Measurements from ENCODE around the gene C1QTNF8.
"Not testable (repeated sequence)": the region's sequence is repeated elsewhere in the genome, so short reads cannot be mapped to it uniquely, and the experiment has no call there.

C1QTNF8 gene

DNA sequence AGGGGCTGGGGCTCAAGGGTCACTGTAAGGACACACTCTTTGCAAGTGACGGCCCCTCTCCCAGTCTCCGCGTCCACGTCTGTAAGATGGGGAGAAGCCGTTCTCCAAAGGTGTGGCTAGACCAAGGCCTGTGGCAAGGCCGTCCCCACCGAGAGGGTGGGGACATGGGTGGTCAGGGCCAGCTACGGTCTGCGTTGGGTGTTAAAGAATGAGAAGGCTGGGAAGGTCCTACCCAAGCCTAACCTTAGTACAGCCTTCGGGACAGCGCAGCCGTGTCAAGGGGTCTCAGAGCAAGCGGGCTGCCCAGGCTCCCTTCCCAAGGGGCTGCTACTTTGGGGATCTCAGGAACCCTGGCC lies 1.9 kb downstream of the C1QTNF8 start:
- Histone ChIP-seq H3K36me3 (ENCODE audit: control insufficient read depth, insufficient read depth, low read length) (no peaks in the 10 kb centered on the region), H3K4me3 (replicated peaks; ENCODE audit: low read depth, low read length) (no peak overlapping the region), H3K27me3 (replicated peaks; ENCODE audit: control insufficient read depth, insufficient read depth, low read length) (no peaks in the 10 kb centered on the region)
- TF ChIP-seq, protein P1, sequence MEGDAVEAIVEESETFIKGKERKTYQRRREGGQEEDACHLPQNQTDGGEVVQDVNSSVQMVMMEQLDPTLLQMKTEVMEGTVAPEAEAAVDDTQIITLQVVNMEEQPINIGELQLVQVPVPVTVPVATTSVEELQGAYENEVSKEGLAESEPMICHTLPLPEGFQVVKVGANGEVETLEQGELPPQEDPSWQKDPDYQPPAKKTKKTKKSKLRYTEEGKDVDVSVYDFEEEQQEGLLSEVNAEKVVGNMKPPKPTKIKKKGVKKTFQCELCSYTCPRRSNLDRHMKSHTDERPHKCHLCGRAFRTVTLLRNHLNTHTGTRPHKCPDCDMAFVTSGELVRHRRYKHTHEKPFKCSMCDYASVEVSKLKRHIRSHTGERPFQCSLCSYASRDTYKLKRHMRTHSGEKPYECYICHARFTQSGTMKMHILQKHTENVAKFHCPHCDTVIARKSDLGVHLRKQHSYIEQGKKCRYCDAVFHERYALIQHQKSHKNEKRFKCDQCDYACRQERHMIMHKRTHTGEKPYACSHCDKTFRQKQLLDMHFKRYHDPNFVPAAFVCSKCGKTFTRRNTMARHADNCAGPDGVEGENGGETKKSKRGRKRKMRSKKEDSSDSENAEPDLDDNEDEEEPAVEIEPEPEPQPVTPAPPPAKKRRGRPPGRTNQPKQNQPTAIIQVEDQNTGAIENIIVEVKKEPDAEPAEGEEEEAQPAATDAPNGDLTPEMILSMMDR (IDR thresholded peaks at IDR 0.05; ENCODE audit: insufficient read depth, low read length, poor library complexity, severe bottlenecking) = no peak
- DNase-seq (ENCODE audit: extremely low read depth, insufficient read length) = no peak

DNA sequence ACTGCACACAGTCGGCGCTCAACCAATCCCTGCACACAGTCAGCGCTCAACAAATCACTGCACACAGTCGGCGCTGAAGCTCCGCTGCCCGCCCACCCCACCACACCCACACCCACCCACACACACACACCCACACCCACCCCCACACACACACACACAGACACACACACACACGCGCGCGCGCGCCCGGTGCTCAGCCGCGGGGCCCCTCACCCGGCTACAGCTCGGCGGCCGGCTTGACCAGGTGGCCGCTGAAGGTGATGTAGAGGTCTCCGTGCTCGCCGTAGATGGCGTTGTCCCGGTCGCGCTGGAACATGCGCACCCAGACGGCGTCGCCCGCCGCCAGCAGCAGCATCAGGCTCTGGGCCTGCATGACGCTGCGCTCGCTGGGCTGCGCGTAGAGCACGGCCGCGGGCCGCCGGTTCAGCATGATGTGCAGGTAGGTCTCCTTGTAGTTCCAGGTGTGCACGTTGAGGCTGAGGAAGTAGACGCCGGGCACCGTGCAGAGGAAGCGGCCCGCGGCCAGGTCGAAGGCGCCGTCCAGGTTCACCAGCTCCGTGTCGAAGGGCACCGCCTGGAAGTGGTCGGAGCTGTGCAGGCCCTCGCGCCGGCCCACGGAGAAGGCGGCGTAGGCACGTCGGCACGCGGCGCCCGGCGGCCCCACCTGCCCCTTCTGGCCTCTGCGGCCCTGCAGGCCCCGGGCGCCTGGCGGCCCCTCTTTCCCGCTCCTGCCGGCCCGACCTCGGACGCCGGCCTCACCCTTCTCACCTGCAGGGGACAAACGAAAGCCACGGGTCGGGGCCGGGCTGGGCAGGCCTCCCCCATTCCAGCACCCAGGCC lies 2.5 kb downstream of the C1QTNF8 start:
- Histone ChIP-seq H3K36me3 (ENCODE audit: control insufficient read depth, insufficient read depth, low read length) (no peaks in the 10 kb centered on the region), H3K27me3 (replicated peaks; ENCODE audit: control insufficient read depth, insufficient read depth, low read length) (no peaks in the 10 kb centered on the region), H3K4me3 (replicated peaks; ENCODE audit: low read depth, low read length) (no peak overlapping the region)
- TF ChIP-seq, protein P1 (IDR thresholded peaks at IDR 0.05; ENCODE audit: insufficient read depth, low read length, poor library complexity, severe bottlenecking) = no peak
- peak; percentile 62 for DNase-seq (ENCODE audit: extremely low read depth, insufficient read length)

DNA sequence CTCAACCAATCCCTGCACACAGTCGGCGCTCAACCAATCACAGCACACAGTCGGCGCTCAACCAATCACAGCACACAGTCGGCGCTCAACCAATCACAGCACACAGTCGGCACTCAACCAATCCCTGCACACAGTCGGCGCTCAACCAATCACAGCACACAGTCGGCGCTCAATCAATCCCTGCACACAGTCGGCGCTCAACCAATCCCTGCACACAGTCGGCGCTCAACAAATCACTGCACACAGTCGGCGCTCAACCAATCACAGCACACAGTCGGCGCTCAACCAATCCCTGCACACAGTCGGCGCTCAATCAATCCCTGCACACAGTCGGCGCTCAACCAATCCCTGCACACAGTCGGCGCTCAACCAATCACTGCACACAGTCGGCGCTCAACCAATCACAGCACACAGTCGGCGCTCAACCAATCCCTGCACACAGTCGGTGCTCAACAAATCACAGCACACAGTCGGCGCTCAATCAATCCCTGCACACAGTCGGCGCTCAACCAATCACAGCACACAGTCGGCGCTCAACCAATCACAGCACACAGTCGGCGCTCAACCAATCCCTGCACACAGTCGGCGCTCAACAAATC lies 3.3 kb downstream of the C1QTNF8 start:
- not testable (repeated sequence) for H3K27me3 ChIP-seq (replicated peaks; ENCODE audit: control insufficient read depth, insufficient read depth, low read length)

DNA sequence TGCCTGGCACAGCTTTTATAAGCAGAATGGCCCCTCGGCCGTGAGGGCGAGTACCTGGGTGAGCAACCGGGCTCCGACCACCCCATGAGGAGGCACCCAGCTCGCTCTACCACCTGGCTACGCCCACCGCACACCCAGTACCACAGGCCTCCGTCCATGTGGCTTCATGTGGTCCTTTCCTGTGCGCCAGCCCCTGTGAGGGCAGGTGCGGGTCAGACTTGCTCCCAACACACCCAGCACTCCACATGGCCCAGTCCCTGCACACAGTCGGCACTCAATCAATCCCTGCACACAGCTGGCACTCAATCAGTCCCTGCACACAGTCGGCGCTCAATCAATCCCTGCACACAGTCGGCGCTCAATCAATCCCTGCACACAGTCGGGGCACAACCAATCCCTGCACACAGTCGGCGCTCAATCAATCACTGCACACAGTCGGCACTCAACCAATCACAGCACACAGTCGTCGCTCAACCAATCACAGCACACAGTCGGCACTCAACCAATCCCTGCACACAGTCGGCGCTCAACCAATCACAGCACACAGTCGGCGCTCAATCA lies 4.0 kb downstream of the C1QTNF8 start:
- Histone ChIP-seq H3K4me3 (replicated peaks; ENCODE audit: low read depth, low read length) (no peak overlapping the region), H3K36me3 (ENCODE audit: control insufficient read depth, insufficient read depth, low read length) (no peaks in the 10 kb centered on the region), H3K27me3 (replicated peaks; ENCODE audit: control insufficient read depth, insufficient read depth, low read length) (no peaks in the 10 kb centered on the region)
- TF ChIP-seq, protein P1 (IDR thresholded peaks at IDR 0.05; ENCODE audit: insufficient read depth, low read length, poor library complexity, severe bottlenecking) = no peak
- DNase-seq (ENCODE audit: extremely low read depth, insufficient read length) = no peak

More for the DNA sequence above, 3.3 kb downstream of the C1QTNF8 start:
- H3K4me3 ChIP-seq (replicated peaks; ENCODE audit: low read depth, low read length); DNase-seq (ENCODE audit: extremely low read depth, insufficient read length); H3K36me3 ChIP-seq (ENCODE audit: control insufficient read depth, insufficient read depth, low read length): not testable (repeated sequence)

DNA sequence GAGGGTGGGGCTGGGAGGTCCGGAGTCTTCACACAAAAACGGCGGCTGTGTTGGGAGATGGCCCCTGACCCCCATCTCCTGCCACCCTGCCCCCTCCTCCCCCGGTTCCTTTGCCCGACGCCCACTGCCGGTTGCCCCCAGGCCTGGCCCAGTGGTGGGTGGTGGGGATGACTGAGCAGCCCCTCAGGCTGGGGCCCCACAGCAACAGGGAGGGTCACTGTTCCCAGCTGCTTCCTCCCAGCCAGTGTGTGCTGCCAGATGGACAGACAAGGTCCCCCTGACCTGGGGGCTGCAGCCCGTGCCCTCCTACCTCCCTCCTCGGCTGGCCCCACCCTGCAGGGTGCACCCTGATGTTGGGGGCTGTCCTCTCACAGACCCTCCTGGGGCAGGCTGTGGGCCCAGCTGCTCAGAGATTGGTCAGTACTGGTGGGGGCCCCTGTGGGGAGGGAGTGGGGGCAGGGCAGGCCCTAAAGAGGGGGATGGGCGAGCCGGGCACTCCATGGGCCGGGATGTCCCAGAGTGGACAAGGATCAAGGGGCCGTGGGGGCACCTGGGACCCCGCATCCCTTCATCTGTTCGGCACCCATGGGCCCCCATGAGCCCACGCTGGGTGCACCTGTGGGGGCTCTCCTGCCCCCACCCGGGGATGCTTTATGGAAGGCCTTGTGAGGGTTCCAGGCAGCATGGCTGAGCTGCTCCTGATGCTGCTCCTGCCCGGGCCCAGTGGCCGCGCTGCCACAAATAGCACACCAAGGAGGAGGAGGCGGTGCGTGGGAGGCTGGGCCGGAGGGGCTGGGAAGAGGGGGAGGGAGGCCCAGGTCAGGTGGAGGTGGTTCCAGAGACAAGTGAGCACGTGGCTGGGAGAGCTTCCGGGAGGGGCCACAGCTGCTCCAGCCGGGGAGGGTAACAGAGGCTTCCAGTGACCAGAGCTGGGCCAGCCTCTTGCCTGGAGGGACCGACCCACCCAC lies 5.1 kb downstream of the C1QTNF8 start:
- Histone ChIP-seq H3K27me3 (replicated peaks; ENCODE audit: control insufficient read depth, insufficient read depth, low read length) (no peaks in the 10 kb centered on the region), H3K36me3 (ENCODE audit: control insufficient read depth, insufficient read depth, low read length) (no peaks in the 10 kb centered on the region), H3K4me3 (replicated peaks; ENCODE audit: low read depth, low read length) (no peak overlapping the region)
- TF ChIP-seq, protein P1 (IDR thresholded peaks at IDR 0.05; ENCODE audit: insufficient read depth, low read length, poor library complexity, severe bottlenecking) = no peak
- no peak for DNase-seq (ENCODE audit: extremely low read depth, insufficient read length)

All from GM06990 (cell line).